ENCODE results near the gene FAM174B.

Gene FAM174B

GRCh38 chr15:92578096-92578835, 77.3 kb downstream of the FAM174B start:
- no peak for TF ChIP-seq CTCF (IDR thresholded peaks at IDR 0.05; ENCODE audit: insufficient read depth, low read length, missing control alignments)
- no peak overlapping the region for H3K4me3 ChIP-seq (ENCODE audit: low read depth, low read length)
- ChIA-PET CTCF (no interaction called here), POLR2A (no interaction called here)
- no peak for DNase-seq (ENCODE audit: low read depth, low spot score)

- no peak overlapping the region for H3K4me3 ChIP-seq (ENCODE audit: low read depth, low read length)
- TF ChIP-seq CTCF (IDR thresholded peaks at IDR 0.05; ENCODE audit: insufficient read depth, low read length, missing control alignments): no peak
- CTCF ChIA-PET: no interaction called here
- POLR2A ChIA-PET: no interaction called here
- no peak for DNase-seq (ENCODE audit: low read depth, low spot score)
Observed at GRCh38 chr15:92576597-92577200, 78.9 kb downstream of the FAM174B start.

- DNase-seq (ENCODE audit: low read depth, low spot score): no peak
- ChIA-PET CTCF (no interaction called here), POLR2A (no interaction called here)
- H3K4me3 ChIP-seq (ENCODE audit: low read depth, low read length): no peak overlapping the region
- TF ChIP-seq CTCF (IDR thresholded peaks at IDR 0.05; ENCODE audit: insufficient read depth, low read length, missing control alignments): no peak
Observed at GRCh38 chr15:92574566-92574965, 81.0 kb downstream of the FAM174B start.

- CTCF ChIA-PET: no interaction called here
- TF ChIP-seq CTCF (IDR thresholded peaks at IDR 0.05; ENCODE audit: insufficient read depth, low read length, missing control alignments): no peak
- POLR2A ChIA-PET: no interaction called here
- DNase-seq (ENCODE audit: low read depth, low spot score): no peak
- no peak overlapping the region for H3K4me3 ChIP-seq (ENCODE audit: low read depth, low read length)
Observed at GRCh38 chr15:92574161-92574560, 81.4 kb downstream of the FAM174B start.

- CTCF ChIA-PET: no interaction called here
- POLR2A ChIA-PET: no interaction called here
- TF ChIP-seq CTCF (IDR thresholded peaks at IDR 0.05; ENCODE audit: insufficient read depth, low read length, missing control alignments): no peak
- no peak overlapping the region for H3K4me3 ChIP-seq (ENCODE audit: low read depth, low read length)
- DNase-seq (ENCODE audit: low read depth, low spot score): no peak
Observed at GRCh38 chr15:92571824-92572223, 83.8 kb downstream of the FAM174B start.

- TF ChIP-seq CTCF (IDR thresholded peaks at IDR 0.05; ENCODE audit: insufficient read depth, low read length, missing control alignments): no peak
- POLR2A ChIA-PET: no interaction called here
- no peak for DNase-seq (ENCODE audit: low read depth, low spot score)
Observed at GRCh38 chr15:92570391-92570790, 85.2 kb downstream of the FAM174B start.

More at GRCh38 chr15:92570391-92570790, 85.2 kb downstream of the FAM174B start:
- CTCF ChIA-PET: interaction anchor here (1.7 kb wide), 1 partner anchor 144 kb away, joined by 6 read pairs; no protein-coding TSS in a partner anchor
- H3K4me3 ChIP-seq (ENCODE audit: low read depth, low read length): no peak overlapping the region

All from AG04449 (cell line).